ENCODE results near the gene KRT75.

KRT75 gene

DNA sequence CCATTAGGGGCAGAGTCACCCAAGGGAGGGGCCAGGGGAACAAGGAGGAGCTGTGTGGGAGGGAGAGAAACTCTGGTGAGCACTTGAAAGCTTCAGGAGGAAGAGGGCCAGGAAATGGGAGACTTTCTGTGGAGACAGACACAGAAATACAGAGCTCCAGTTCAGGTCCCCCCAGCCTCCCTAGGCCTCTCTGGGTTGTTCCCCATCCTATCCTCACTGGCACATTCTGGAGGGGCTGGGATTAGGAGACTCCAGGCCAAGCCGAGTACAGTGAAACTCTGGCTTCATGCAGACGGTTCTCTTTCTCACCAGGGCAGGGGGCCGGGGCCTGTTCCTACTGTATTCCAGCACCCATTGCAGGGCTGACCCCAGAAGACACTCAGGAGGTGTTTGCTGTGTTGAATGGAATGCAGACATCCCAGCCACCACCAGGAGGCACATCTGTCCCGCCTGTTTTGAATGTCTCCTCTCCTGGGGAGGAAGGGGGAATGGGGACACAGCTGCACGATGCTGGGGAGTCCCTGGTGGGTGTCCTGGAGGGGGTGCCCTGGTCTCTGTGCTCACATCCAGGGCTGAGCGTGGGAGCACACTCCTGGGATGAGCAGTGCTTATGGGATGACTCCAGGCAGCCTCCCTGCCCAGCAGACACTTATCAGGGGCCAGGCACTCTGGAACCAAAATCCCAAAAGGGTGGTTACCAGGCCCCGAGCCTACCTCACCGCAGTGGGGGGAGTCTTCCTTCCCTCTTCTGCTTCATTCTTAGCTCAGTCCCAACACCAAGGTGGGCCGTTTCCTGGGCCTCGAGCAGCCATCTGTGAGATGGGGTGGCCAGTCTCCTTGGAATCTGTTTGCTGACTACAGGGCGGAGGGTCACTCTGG lies 43.2 kb downstream of the KRT75 start:
- peak in 1 of 3 experiments; percentile 34 for DNase-seq

DNA sequence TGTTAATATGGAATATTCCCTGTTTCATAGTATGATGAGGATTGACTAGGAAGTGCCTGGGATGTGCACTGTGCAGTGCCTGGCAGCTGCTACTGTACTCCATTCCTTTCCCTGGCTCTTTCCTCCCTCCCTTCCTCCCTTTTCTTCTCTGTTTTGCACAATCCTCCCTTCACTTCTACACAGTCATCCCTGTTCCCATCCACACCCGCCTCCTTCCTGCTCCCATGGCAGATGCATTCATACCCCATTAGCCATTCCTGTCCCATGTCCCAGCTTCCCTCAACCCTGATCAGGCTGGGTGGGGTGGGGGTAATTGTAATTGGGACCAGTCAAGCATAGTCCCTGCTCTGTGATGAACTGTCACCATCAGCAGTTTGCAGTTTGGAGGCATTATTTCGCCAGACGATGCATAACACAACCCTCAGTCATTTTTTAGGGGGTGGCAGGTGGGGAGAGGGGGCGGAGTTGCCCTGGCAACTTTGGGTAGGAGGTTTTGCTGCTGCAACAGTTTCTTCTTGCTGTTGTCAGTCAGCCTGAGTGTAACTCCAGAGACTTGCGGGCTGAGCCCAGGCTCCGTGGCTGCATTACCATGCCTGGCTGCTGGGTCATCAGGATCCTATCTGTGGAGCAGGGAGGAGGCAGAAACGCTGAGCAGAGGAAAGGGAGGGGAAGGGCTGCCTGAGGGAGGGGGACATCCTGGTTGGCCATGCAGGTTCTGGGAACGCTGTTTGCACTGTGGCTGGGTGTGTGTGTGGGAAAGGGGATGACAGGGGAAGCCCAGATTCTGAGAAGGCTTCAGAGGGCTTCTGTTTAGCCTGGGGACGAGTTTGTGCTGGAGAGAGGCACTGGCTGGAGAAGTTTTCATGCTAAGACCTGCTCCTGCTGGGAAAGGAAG lies 44.6 kb downstream of the KRT75 start:
- no peak for DNase-seq

DNA sequence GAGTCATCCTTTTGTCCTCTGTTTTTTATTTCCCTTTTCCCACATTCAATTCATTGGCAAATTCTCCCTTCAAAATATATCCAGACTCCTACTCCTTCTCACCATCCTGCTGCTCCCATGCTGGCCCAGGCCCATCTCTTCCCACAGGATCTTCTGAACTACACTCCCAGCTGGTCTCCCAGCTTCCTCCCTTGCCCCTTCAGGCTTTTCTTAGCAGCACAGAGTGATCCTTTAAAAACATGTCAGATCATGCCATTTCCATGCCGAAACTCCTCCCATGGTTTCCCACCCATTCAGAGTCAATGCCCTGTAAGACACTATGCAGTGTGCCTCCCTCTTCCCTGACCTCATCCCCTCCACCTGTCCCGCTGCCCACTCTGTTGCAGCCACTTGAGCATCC lies 46.3 kb downstream of the KRT75 start:
- no peak for DNase-seq

DNA sequence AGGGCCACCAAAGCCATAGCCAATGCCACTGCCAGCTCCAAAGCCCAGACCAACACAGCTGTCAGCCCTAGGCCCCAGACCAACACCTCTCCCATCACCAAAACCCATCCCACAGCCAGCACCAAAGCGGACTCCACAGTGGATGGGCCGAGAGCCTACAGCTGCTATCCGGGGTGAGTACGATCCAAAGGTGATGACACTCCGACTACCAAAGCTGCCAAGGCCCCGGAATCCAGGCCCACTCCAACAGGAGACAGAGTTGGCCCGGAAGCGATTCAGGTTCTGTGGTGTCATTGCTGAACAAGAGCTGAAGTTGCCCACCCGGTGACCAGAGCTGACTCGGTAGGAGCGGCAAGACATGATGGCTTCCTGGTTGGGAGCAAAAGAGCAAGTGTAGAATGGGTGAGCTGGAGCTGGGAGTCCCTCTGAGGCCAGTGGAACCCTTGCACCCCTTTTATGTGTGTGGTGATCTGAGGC lies 48.9 kb downstream of the KRT75 start, which contains the start of gene KRT84:
TSS of gene KRT84 (minus strand) at position 427 of the 477 bp plus-strand sequence. CDS start at position 360, 67 bp downstream.
- DNase-seq: no peak

DNA sequence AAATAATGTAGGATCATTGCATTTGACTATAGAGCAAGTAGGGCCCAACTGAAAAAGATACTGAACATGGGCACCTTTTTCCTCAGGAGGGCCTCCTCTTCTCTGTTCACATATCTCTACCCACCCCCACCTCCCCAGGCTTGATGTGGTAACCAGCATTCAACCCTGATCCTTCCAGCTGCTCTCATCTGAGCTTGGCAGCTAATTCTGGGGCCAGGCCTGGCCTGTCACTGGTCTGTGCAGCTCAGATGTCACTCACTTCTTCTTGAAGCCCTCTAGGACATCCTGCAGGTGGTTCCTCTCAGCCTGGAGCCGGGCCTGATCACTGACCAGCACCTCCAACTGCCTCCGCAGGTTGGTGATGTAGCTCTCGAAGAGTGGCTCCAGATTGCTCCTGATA lies 50.8 kb downstream of the KRT75 start:
- no peak for DNase-seq

DNA sequence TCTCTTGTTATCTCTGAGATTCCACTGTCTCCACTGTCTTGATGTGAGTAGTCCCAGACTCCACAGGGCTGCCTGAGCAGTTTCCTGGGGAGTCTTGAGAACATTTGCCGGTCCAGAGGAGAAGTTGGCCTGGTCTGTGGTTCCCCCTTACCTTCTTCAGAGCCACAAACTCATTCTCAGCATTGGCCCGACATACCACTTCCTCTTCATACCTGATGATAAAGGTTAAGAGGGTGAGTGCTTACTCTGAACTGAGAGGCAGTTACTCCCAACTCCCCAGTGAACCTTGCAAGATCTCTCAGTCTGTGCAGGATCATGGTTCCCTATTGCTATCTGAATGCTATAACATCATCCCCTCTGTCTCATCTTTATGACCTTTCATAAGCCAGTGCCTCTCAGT lies 51.3 kb downstream of the KRT75 start:
- DNase-seq: no peak

DNA sequence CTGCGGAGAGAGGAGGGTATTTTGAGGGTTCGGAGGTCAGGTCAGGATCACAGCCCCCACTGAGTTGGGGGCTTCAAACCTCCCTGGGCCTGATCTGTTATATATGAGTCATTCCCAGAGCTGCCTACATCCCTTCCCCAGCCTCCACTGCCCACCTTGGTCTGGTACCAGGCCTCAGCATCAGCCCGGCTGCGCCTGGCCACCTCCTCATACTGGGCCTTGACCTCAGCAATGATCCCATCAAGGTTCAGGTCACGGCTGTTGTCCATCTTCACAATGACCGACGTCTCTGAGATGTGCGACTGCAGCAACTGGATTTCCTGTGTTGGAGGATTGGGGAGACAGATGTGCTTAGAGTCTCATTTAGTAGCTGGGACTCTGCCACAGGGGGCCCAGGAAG lies 53.0 kb downstream of the KRT75 start:
- no peak for DNase-seq

DNA sequence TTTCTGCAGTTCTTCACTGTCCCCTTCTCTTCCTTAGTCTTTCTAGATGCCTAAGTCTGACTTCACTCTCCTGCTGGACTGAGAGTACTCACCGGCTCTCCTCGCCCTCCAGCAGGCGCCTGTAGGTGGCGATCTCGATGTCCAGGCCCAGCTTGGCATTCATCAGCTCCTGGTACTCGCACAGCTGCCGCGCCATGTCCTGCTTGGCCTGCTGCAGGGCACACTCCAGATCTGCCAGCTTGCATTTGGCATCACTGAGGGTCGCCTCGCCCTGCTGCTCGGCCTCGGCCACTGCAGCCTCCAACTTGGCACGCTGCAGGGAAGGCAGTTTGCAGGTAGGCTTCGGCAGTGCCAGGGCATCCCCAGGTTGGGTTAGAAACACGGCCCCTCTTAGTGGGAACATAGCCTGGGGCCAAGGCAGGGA lies 53.9 kb downstream of the KRT75 start:
- DNase-seq: peak in 2 of 3 experiments; percentile 32 to 39

DNA sequence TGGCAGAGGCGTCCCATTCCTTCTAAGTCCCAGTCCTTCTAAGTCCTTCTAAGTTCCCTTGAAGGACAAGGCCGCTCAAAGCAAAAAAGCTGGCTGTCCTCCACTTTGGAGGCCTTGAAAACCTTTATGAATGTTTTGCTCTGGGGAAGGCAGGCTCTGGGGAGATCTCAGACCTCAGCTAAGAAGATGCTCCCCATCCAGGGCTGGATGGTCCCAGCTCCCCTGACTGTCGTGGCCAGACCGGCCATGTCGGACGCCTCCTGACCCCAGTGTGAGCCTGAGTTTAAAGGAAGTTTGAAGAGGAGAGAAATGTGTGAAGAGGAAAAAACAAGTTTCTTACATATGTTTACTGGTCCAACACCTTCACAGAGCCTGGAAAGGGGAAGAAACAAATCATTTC lies 54.6 kb downstream of the KRT75 start:
- no peak for DNase-seq

DNA sequence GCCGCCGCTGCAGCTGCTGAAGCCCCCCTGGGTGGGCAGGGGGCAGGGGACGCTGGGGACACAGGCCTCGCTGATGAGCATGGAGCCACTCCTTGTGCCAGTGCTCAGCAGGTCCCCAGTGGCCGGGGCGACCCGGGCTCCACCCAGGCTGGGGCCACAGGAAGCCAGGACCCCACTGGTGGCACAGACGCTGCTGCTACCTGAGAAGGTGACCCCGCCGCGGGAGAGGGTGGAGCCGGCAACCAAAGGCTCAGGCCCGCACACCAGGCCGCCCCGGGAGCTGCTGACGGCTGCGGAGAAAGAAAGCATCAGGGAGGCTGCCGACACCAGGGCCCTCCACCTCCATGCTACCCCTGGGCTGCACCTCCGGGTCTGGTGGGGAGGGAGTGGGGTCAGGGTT lies 56.1 kb downstream of the KRT75 start:
- DNase-seq: no peak

DNA sequence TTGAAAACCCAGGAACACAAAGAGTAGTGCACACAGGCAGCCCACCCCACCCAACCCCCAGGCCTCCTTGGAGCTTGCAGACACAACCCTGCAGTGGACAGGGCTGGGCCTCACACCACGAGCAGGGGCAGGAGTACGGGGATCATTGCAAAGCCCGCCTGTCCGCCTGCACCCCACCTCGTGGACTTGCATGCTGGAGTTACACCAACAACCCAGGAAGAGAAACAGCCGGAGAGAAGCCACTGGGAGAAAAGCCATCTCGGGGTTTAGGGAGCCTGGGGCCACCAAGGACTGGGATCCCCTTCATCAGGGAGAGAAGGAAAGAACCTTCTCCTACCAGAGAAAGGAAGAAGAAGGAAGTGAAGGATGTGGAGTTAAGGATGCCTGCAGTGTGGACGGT lies 56.9 kb downstream of the KRT75 start:
- no peak for DNase-seq
